Endothelial cell of umbilical vein (primary cell): ENCODE data around the gene ZFAND2B. TPM values are rescaled to one million over a fixed set of nuclear protein-coding genes. Genes with fewer than 3 reads are reported as not detected.

Experiments
- BruUV-seq: library from RNA; stranded (reverse); fragments of 400-500 nt; replicated peaks from 2 replicates; lab custom pipeline; 2021; lab: Mats Ljungman, UMichigan
- CTCF ChIA-PET: fragments of 300-600, 350-600 bp; sonication (Branson Sonifier 250); formaldehyde crosslinking; loops from one replicate; lab custom pipeline; 2021; ENCODE audit warnings: antibody characterized with exemption, inconsistent platforms; lab: Charles Lee
- POLR2A ChIA-PET: fragments of 300-600, 350-600 bp; sonication (Branson Sonifier 250); formaldehyde crosslinking; loops from one replicate; lab custom pipeline; 2021; ENCODE audit warnings: antibody characterized with exemption, inconsistent platforms; lab: Charles Lee
- DNase-seq: peaks from one replicate; pipeline ENCODE4 v3.0.0-alpha.2; 2011; ENCODE audit warnings: low read depth, low spot score
- FAIRE-seq: peaks from 2 replicates; lab custom pipeline; 2011; peaks lifted over from hg19 to GRCh38; lab: Jason Lieb, UNC
- H2AFZ ChIP-seq: 2 replicates; pipeline ENCODE4 v1.6.0; 2012; ENCODE audit warnings: low read depth, low read length, control low read depth, inconsistent platforms
- H3K27ac ChIP-seq: 2 replicates; pipeline ENCODE4 v1.5.1; 2011; ENCODE audit warnings: low read depth, mild to moderate bottlenecking, control low read depth, low read length, moderate library complexity; ENCODE audit not compliant: insufficient read depth
- H3K27me3 ChIP-seq, 2 experiments: 2 replicates each; pipeline versions ENCODE4 v1.6.0 to v1.6.1; 2011; ENCODE audit warnings: low read length in 2 of 2, mixed read lengths in 1 of 2; ENCODE audit not compliant: control insufficient read depth in 2 of 2, insufficient read depth in 2 of 2
- H3K36me3 ChIP-seq, 2 experiments: 2 replicates in 1 of 2; 3 replicates in 1 of 2; pipeline ENCODE4 v1.5.1; 2011; ENCODE audit warnings: low read length in 2 of 2, mild to moderate bottlenecking in 1 of 2, moderate library complexity in 1 of 2; ENCODE audit not compliant: control insufficient read depth in 2 of 2, insufficient read depth in 2 of 2; ENCODE audit errors: extremely low read depth in 1 of 2
- H3K4me1 ChIP-seq: 3 replicates; pipeline ENCODE4 v1.5.1; 2011; ENCODE audit warnings: mild to moderate bottlenecking, low read length; ENCODE audit not compliant: control insufficient read depth, insufficient read depth; ENCODE audit errors: extremely low read depth
- H3K4me2 ChIP-seq: 2 replicates; pipeline ENCODE4 v1.6.1; 2011; ENCODE audit warnings: low read length, control low read depth, mixed read lengths; ENCODE audit not compliant: insufficient read depth
- H3K4me3 ChIP-seq, 3 experiments: fragments of 200-600 bp in 1 of 3; sonication (generic), shearing (Covaris generic) in 1 of 3; replicated peaks in 1 of 3; 2 replicates each; pipeline ENCODE4 v1.5.1; 2011 to 2016; ENCODE audit warnings: control low read depth in 3 of 3, low read length in 3 of 3, mild to moderate bottlenecking in 2 of 3, inconsistent platforms in 1 of 3, low read depth in 1 of 3, moderate library complexity in 1 of 3; ENCODE audit not compliant: insufficient read depth in 1 of 3
- H3K79me2 ChIP-seq: 2 replicates; pipeline ENCODE4 v1.6.0; 2012; ENCODE audit warnings: low read length, inconsistent platforms; ENCODE audit not compliant: control insufficient read depth, insufficient read depth
- H3K9ac ChIP-seq: replicated peaks from 2 replicates; pipeline ENCODE3; 2011; ENCODE audit warnings: low read length, control low read depth; ENCODE audit not compliant: insufficient read depth; ENCODE audit errors: extremely low read depth
- H3K9me1 ChIP-seq: replicated peaks from 3 replicates; pipeline ENCODE4 v1.6.0; 2011; ENCODE audit warnings: mild to moderate bottlenecking, low read length; ENCODE audit not compliant: control insufficient read depth, insufficient read depth; ENCODE audit errors: extremely low read depth
- H3K9me3 ChIP-seq: replicated peaks from 2 replicates; pipeline ENCODE4 v1.5.1; 2012; ENCODE audit warnings: low read length, inconsistent platforms; ENCODE audit not compliant: control insufficient read depth, insufficient read depth
- H4K20me1 ChIP-seq: replicated peaks from 2 replicates; pipeline ENCODE3; 2011; ENCODE audit warnings: mild to moderate bottlenecking, low read length; ENCODE audit not compliant: control insufficient read depth, insufficient read depth; ENCODE audit errors: extremely low read depth
- EZH2 ChIP-seq: IDR thresholded peaks from 2 replicates; pipeline ENCODE4 v1.6.1; 2012; ENCODE audit warnings: borderline replicate concordance, low read depth, mild to moderate bottlenecking, moderate library complexity, low read length, inconsistent platforms; ENCODE audit not compliant: severe bottlenecking
- GATA2 ChIP-seq: IDR thresholded peaks from 2 replicates; pipeline ENCODE4 v1.7.0; 2011; ENCODE audit warnings: low read depth, mild to moderate bottlenecking, moderate library complexity, mixed read lengths, low read length; ENCODE audit not compliant: insufficient read length, insufficient read depth
- JUN ChIP-seq: IDR thresholded peaks from 2 replicates; pipeline ENCODE4 v1.6.1; 2011; ENCODE audit warnings: borderline replicate concordance, low read depth; ENCODE audit not compliant: insufficient read length, insufficient read depth
- MYC ChIP-seq: IDR thresholded peaks from one replicate; pipeline ENCODE4 v1.6.1; 2011; ENCODE audit warnings: mild to moderate bottlenecking, low read depth, low read length
- POLR2A ChIP-seq: IDR thresholded peaks from 2 replicates; pipeline ENCODE4 v1.6.1; 2012; ENCODE audit warnings: low read depth, mild to moderate bottlenecking, control low read depth, low read length
- POLR2AphosphoS5 ChIP-seq: IDR thresholded peaks from 2 replicates; pipeline ENCODE4 v1.6.1; 2012; ENCODE audit warnings: low read depth, mild to moderate bottlenecking, control low read depth, low read length, moderate library complexity; ENCODE audit not compliant: insufficient read depth
- dilution Hi-C: fragments of 300-500 bp; cut with MboI; formaldehyde crosslinking; loops from one replicate; pipeline ENCODE4 v1.15.0; 2019; ENCODE audit warnings: low sequenced_read_pairs; ENCODE audit not compliant: extremely low pct_ligation_motif_present
- intact Hi-C: fragments of 100-400 bp; cut with micrococcal nuclease; formaldehyde crosslinking; loops from one replicate; pipeline ENCODE4 v1.10.0; 2022
- polyA plus RNA-seq, 4 experiments: library from polyadenylated mRNA; depleted of rRNA in 3 of 4; stranded (reverse) in 3 of 4; unstranded in 1 of 4; fragments of >200 nt; gene quantifications; 2 replicates each; pipeline versions ENCODE4 v1.2.1 to v1.2.3, GENCODE V29; 2011 to 2012; ENCODE audit warnings: missing spikeins in 1 of 4
- total RNA-seq: library from RNA; stranded (reverse); gene quantifications from 2 replicates; pipeline ENCODE4 v1.2.3, GENCODE V29; 2021
- TF ChIP-seq, protein P1 (sequence below): IDR thresholded peaks from 2 replicates; pipeline ENCODE4 v1.6.1; 2011; ENCODE audit not compliant: insufficient read depth, insufficient read length
- TF ChIP-seq, protein P2 (sequence below), 2 donors: IDR thresholded peaks; 1 replicate in 1 of 2; 2 replicates in 1 of 2; pipeline ENCODE4 v1.5.1; 2011; ENCODE audit warnings: low read length in 2 of 2, mild to moderate bottlenecking in 2 of 2, moderate library complexity in 2 of 2, control low read depth in 1 of 2, inconsistent platforms in 1 of 2, low read depth in 1 of 2; ENCODE audit not compliant: insufficient read depth in 1 of 2; ENCODE audit errors: extremely low read depth in 1 of 2

ZFAND2B gene
- total and polyA plus RNA-seq, 2 donors (not counting 3 experiments of a cell fraction or from before 2014, with no cell fraction given), result 23.3 to 52.0 TPM

DNA sequence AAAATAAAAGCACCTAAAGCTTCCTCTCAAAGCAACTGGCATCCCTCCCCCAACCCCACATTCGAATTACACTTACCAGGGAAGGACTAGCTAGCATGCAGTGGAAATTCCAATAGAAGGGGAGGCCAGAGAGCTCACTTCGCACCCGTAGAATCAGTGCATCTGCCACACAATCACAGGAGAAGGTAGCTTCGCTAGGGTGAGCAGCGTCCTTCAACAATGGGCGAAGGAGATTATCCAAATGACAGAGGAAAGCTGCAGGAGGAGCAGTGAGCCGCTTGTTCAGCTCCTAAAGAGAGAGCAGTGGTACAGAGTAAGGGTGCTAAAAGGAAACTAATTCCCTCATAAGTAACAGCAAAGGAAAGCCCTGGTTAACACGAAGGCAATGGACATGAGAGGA, 49.2 kb upstream of the ZFAND2B start:
- Histone ChIP-seq H3K9me3 (no peaks in the 10 kb centered on the region), H3K79me2 (no peaks in the 10 kb centered on the region), H3K4me1 (peaks cover 10% of the 10 kb centered on the region), H2AFZ (no peak overlapping the region), H3K4me2 (no peak overlapping the region), H3K27ac (no peak overlapping the region), H4K20me1 (no peaks in the 10 kb centered on the region), H3K4me3 (no peak overlapping the region), H3K9ac (no peak overlapping the region), H3K36me3 (peaks cover 2 to 3% of the 10 kb centered on the region in 2 experiments), H3K9me1 (no peaks in the 10 kb centered on the region), H3K27me3 (no peaks in the 10 kb centered on the region)
- intact Hi-C loops, result loop anchor here (5.0 to 10.0 kb wide), 2 partner anchors 283 to 305 kb away; no protein-coding TSS in a partner anchor
- ChIA-PET POLR2A (interaction anchor here (0.6 kb wide), 1 partner anchor 54 kb away, joined by 3 read pairs; no protein-coding TSS in a partner anchor), CTCF (interaction anchor here (1.1 to 12.9 kb wide), 9 partner anchors 38 to 281 kb away, joined by 6 to 418 read pairs (median 26); partner anchors contain the start of genes CFAP65 and IHH)
- DNase-seq (no peak), FAIRE-seq (no peak)
- TF ChIP-seq GATA2 (no peak), POLR2A (no peak), EZH2 (no peak)
- TF ChIP-seq, protein P1, sequence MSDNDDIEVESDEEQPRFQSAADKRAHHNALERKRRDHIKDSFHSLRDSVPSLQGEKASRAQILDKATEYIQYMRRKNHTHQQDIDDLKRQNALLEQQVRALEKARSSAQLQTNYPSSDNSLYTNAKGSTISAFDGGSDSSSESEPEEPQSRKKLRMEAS, result no peak
- dilution Hi-C loops, result no loop called here
- no TSS peak for BruUV-seq

DNA sequence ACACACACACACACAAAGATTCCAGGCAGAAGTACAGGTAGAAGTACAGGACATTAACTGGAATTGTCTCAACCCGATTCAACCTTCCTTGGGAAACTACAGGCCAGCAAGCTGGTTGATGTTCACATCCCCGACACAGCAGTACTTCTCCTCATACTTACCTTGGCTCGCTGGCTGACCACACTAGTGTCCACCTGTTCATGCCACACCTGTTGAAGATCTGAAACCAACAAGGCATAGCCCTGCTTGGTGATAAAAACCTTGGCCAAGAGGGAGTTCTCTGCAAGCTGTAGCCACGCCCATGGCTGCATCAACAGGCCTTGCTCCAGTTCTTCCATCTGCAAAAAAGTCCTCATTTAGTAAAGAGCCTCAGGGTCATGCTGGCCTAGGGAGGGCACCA, 48.6 kb upstream of the ZFAND2B start:
- Histone ChIP-seq H2AFZ (no peak overlapping the region), H3K9me1 (no peaks in the 10 kb centered on the region), H3K9ac (no peak overlapping the region), H3K9me3 (no peaks in the 10 kb centered on the region), H3K36me3 (peaks cover 2 to 3% of the 10 kb centered on the region in 2 experiments), H3K27ac (no peak overlapping the region), H4K20me1 (no peaks in the 10 kb centered on the region), H3K4me3 (no peak overlapping the region), H3K4me2 (no peak overlapping the region), H3K79me2 (no peaks in the 10 kb centered on the region), H3K27me3 (no peaks in the 10 kb centered on the region), H3K4me1 (peaks cover 10% of the 10 kb centered on the region)
- FAIRE-seq (no peak), DNase-seq (no peak)
- intact Hi-C loops (loop anchor here (5.0 to 10.0 kb wide), 2 partner anchors 283 to 306 kb away; no protein-coding TSS in a partner anchor), dilution Hi-C loops (no loop called here)
- ChIA-PET CTCF (interaction anchor here (1.4 to 12.9 kb wide), 7 partner anchors 53 to 176 kb away, joined by 5 to 418 read pairs (median 26); no protein-coding TSS in a partner anchor), POLR2A (no interaction called here)
- BruUV-seq, result no TSS peak
- TF ChIP-seq, protein P2, sequence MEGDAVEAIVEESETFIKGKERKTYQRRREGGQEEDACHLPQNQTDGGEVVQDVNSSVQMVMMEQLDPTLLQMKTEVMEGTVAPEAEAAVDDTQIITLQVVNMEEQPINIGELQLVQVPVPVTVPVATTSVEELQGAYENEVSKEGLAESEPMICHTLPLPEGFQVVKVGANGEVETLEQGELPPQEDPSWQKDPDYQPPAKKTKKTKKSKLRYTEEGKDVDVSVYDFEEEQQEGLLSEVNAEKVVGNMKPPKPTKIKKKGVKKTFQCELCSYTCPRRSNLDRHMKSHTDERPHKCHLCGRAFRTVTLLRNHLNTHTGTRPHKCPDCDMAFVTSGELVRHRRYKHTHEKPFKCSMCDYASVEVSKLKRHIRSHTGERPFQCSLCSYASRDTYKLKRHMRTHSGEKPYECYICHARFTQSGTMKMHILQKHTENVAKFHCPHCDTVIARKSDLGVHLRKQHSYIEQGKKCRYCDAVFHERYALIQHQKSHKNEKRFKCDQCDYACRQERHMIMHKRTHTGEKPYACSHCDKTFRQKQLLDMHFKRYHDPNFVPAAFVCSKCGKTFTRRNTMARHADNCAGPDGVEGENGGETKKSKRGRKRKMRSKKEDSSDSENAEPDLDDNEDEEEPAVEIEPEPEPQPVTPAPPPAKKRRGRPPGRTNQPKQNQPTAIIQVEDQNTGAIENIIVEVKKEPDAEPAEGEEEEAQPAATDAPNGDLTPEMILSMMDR (IDR thresholded peaks at IDR 0.05; ENCODE audit: extremely low read depth in 1 of 2, insufficient read depth in 1 of 2, low read depth in 1 of 2, low read length in 2 of 2), result no peak
- TF ChIP-seq JUN, result no peak
- no peak for TF ChIP-seq POLR2AphosphoS5
- TF ChIP-seq MYC, result no peak
- no peak for TF ChIP-seq GATA2
- TF ChIP-seq EZH2, result no peak
